Left hindlimb (tissue), 1 donor: Measurements from ENCODE around the gene ZSCAN2.
"Not testable (repeated sequence)": the region's sequence is repeated elsewhere in the genome, so short reads cannot be mapped to it uniquely, and the experiment has no call there.

ENCODE experiments used
- DNase-seq: peaks from one replicate; pipeline ENCODE4 v3.0.0-alpha.2; 2018

ZSCAN2 gene

GRCh38 chr15:84642640-84643039, 41.8 kb downstream of the ZSCAN2 start:
- not testable (repeated sequence) for DNase-seq

- DNase-seq = no peak
Observed at GRCh38 chr15:84643838-84644237, 43.0 kb downstream of the ZSCAN2 start.

- no peak for DNase-seq
Observed at GRCh38 chr15:84645496-84645895, 44.7 kb downstream of the ZSCAN2 start.

GRCh38 chr15:84645997-84646396, 45.2 kb downstream of the ZSCAN2 start:
- DNase-seq = no peak

- DNase-seq = no peak
Observed at GRCh38 chr15:84647726-84648125, 46.9 kb downstream of the ZSCAN2 start.

GRCh38 chr15:84648539-84648938, 47.7 kb downstream of the ZSCAN2 start:
- no peak for DNase-seq

- no peak for DNase-seq
Observed at GRCh38 chr15:84649706-84650105, 48.9 kb downstream of the ZSCAN2 start.

- DNase-seq = no peak
Observed at GRCh38 chr15:84653584-84653909, 52.7 kb downstream of the ZSCAN2 start.

GRCh38 chr15:84653910-84654688, 53.3 kb downstream of the ZSCAN2 start, which contains the start of gene WDR73:
Gene WDR73, minus strand, starts transcription at chr15:84654283. Its CDS starts 9 bp downstream, at chr15:84654274.
- DNase-seq = peak; percentile 98

- DNase-seq = peak; percentile 84
Observed at GRCh38 chr15:84654689-84655453, 54.1 kb downstream of the ZSCAN2 start.

GRCh38 chr15:84656972-84657371, 56.2 kb downstream of the ZSCAN2 start:
- no peak for DNase-seq

- no peak for DNase-seq
Observed at GRCh38 chr15:84657748-84658079, 56.9 kb downstream of the ZSCAN2 start.

- DNase-seq = peak; percentile 85
Observed at GRCh38 chr15:84658080-84658787, 57.4 kb downstream of the ZSCAN2 start, which contains the start of gene NMB. Gene NMB, minus strand, starts transcription at chr15:84658199. Its CDS starts 47 bp downstream, at chr15:84658152.

GRCh38 chr15:84658788-84659411, 58.1 kb downstream of the ZSCAN2 start:
- no peak for DNase-seq

- DNase-seq = no peak
Observed at GRCh38 chr15:84659904-84660781, 59.3 kb downstream of the ZSCAN2 start.

- no peak for DNase-seq
Observed at GRCh38 chr15:84661001-84661400, 60.2 kb downstream of the ZSCAN2 start.

- no peak for DNase-seq
Observed at GRCh38 chr15:84666373-84666772, 65.6 kb downstream of the ZSCAN2 start.

- no peak for DNase-seq
Observed at GRCh38 chr15:84668221-84668982, 67.6 kb downstream of the ZSCAN2 start.

GRCh38 chr15:84669726-84670125, 68.9 kb downstream of the ZSCAN2 start:
- no peak for DNase-seq

GRCh38 chr15:84671211-84671610, 70.4 kb downstream of the ZSCAN2 start:
- no peak for DNase-seq
